HEK293 (cell line): ENCODE results near the gene ZNF236.

Source experiments
- CTCF ChIP-seq: fragments of 450-650 bp; formaldehyde crosslinking; IDR thresholded peaks from 2 replicates; pipeline ENCODE4 v1.5.1; 2016; ENCODE audit warnings: missing biosample characterization, missing genetic modification characterization
- GLIS1 ChIP-seq: fragments of 450-650 bp; formaldehyde crosslinking; IDR thresholded peaks from 2 replicates; pipeline ENCODE4 v1.5.1; 2016; ENCODE audit warnings: missing biosample characterization, missing genetic modification characterization
- PRDM10 ChIP-seq: fragments of 450-650 bp; formaldehyde crosslinking; IDR thresholded peaks from 2 replicates; pipeline ENCODE4 v1.5.1; 2016; ENCODE audit warnings: missing biosample characterization, missing genetic modification characterization
- RBAK ChIP-seq: fragments of 450-650 bp; formaldehyde crosslinking; IDR thresholded peaks from 2 replicates; pipeline ENCODE4 v1.5.1; 2016; ENCODE audit warnings: missing biosample characterization, missing genetic modification characterization
- REST ChIP-seq: fragments of 450-650 bp; formaldehyde crosslinking; IDR thresholded peaks from 2 replicates; pipeline ENCODE4 v1.5.1; 2016; ENCODE audit warnings: missing biosample characterization, missing genetic modification characterization
- TCF7L2 ChIP-seq: IDR thresholded peaks from 2 replicates; pipeline ENCODE4 v1.6.1; 2011; ENCODE audit warnings: low read depth, mild to moderate bottlenecking, inconsistent platforms, low read length, moderate library complexity, borderline replicate concordance
- TSHZ1 ChIP-seq: fragments of 450-650 bp; formaldehyde crosslinking; IDR thresholded peaks from 2 replicates; pipeline ENCODE4 v1.5.1; 2016; ENCODE audit warnings: missing biosample characterization, missing genetic modification characterization, borderline replicate concordance
- ZNF148 ChIP-seq: fragments of 450-650 bp; formaldehyde crosslinking; IDR thresholded peaks from 2 replicates; pipeline ENCODE4 v1.5.0; 2017; ENCODE audit warnings: missing biosample characterization, missing genetic modification characterization, borderline replicate concordance
- ZNF274 ChIP-seq, 2 experiments: fragments of 200-500 bp in 1 of 2; fragments of 450-650 bp in 1 of 2; sonication (Bioruptor generic) in 1 of 2; formaldehyde crosslinking in 1 of 2; IDR thresholded peaks; 2 replicates each; pipeline versions ENCODE4 v1.5.1 to v1.6.1; 2014 to 2016; ENCODE audit warnings: borderline replicate concordance in 1 of 2, inconsistent platforms in 1 of 2, low read length in 1 of 2, missing biosample characterization in 1 of 2, missing genetic modification characterization in 1 of 2
- ZNF324 ChIP-seq: fragments of 450-650 bp; formaldehyde crosslinking; IDR thresholded peaks from 2 replicates; pipeline ENCODE4 v1.5.1; 2016; ENCODE audit warnings: missing biosample characterization, missing genetic modification characterization
- ZNF510 ChIP-seq: fragments of 450-650 bp; formaldehyde crosslinking; IDR thresholded peaks from 2 replicates; pipeline ENCODE4 v1.5.1; 2018; ENCODE audit warnings: mild to moderate bottlenecking, missing genetic modification characterization, missing biosample characterization; ENCODE audit not compliant: insufficient replicate concordance
- ZNF777 ChIP-seq: fragments of 450-650 bp; formaldehyde crosslinking; IDR thresholded peaks from 2 replicates; pipeline ENCODE4 v1.5.1; 2017; ENCODE audit warnings: missing biosample characterization, missing genetic modification characterization, borderline replicate concordance

- TF ChIP-seq ZNF777 (tag by site-specific recombination) (no peak), PRDM10 (tag by site-specific recombination) (no peak), CTCF (tag by site-specific recombination) (no peak), ZNF274 (IDR thresholded peaks at IDR 0.05; ENCODE audit: low read length) (no peak), ZNF274 (tag by site-specific recombination; IDR thresholded peaks at IDR 0.05; ENCODE audit: borderline replicate concordance) (no peak), REST (tag by site-specific recombination) (no peak), ZNF510 (tag by site-specific recombination) (no peak), TCF7L2 (no peak), ZNF148 (no peak), GLIS1 (no peak), ZNF324 (tag by site-specific recombination) (no peak), RBAK (tag by site-specific recombination) (no peak), TSHZ1 (tag by site-specific recombination) (no peak)
Measured at GRCh38 chr18:76824754-76825153, 2.4 kb downstream of the ZNF236 start.
